ENCODE measurements around the gene TAS1R1.

TAS1R1 gene

GRCh38 chr1:6612641-6613360 is 57.7 kb downstream of the TAS1R1 start:
- ATAC-seq (ENCODE audit: low read depth) (peak; percentile 35), DNase-seq (ENCODE audit: low spot score in 2 of 2) (peak in 1 of 2 donors; percentile 24)
- Mint-ChIP-seq H3K36me3 (no peaks in the 10 kb centered on the region), H3K4me1 (peaks cover 10% of the 10 kb centered on the region), H3K9me3 (no peaks in the 10 kb centered on the region), H3K4me3 (peak overlapping the region; percentile 90), H3K27ac (peak overlapping the region; percentile 81), H3K27me3 (no peaks in the 10 kb centered on the region)

- Mint-ChIP-seq H3K4me3 (peak within 1 kb of the TSS; percentile 90), H3K36me3 (no peaks in the 10 kb centered on the region), H3K27me3 (no peaks in the 10 kb centered on the region), H3K27ac (peak within 1 kb of the TSS; percentile 81), H3K9me3 (no peaks in the 10 kb centered on the region), H3K4me1 (peaks cover 10% of the 10 kb centered on the region)
- ATAC-seq (ENCODE audit: low read depth): peak; percentile 92
- peak; percentile 97 to 100 for DNase-seq (ENCODE audit: low spot score in 2 of 2)
Observed at GRCh38 chr1:6613361-6614018, 58.4 kb downstream of the TAS1R1 start, which contains the start of gene PHF13. Gene PHF13 (plus strand): TSS chr1:6613731. CDS start chr1:6614067, 336 bp downstream.

GRCh38 chr1:6614019-6614928 is 59.2 kb downstream of the TAS1R1 start:
- Mint-ChIP-seq H3K4me3 (peak overlapping the region; percentile 90), H3K27ac (no peak overlapping the region), H3K36me3 (no peaks in the 10 kb centered on the region), H3K27me3 (no peaks in the 10 kb centered on the region), H3K4me1 (peaks cover 10% of the 10 kb centered on the region), H3K9me3 (no peaks in the 10 kb centered on the region)
- peak; percentile 26 to 44 for DNase-seq (ENCODE audit: low spot score in 2 of 2)
- ATAC-seq (ENCODE audit: low read depth): no peak

GRCh38 chr1:6614929-6615785 is 60.0 kb downstream of the TAS1R1 start:
- Mint-ChIP-seq H3K36me3 (peaks cover 2% of the 10 kb centered on the region), H3K4me1 (peaks cover 10% of the 10 kb centered on the region), H3K4me3 (peak overlapping the region; percentile 70), H3K27me3 (no peaks in the 10 kb centered on the region), H3K9me3 (no peaks in the 10 kb centered on the region), H3K27ac (no peak overlapping the region)
- no peak for ATAC-seq (ENCODE audit: low read depth)
- DNase-seq (ENCODE audit: low spot score in 2 of 2): peak in 1 of 2 donors; percentile 35

- DNase-seq (ENCODE audit: low spot score in 2 of 2) (no peak), ATAC-seq (ENCODE audit: low read depth) (no peak)
- H3K36me3 Mint-ChIP-seq: peaks cover 5% of the 10 kb centered on the region
- H3K4me3 Mint-ChIP-seq: no peak overlapping the region
- H3K9me3 Mint-ChIP-seq: no peaks in the 10 kb centered on the region
- H3K4me1 Mint-ChIP-seq: peaks cover 9% of the 10 kb centered on the region
- H3K27ac Mint-ChIP-seq: no peak overlapping the region
- H3K27me3 Mint-ChIP-seq: no peaks in the 10 kb centered on the region
Observed at GRCh38 chr1:6619045-6619444, 63.9 kb downstream of the TAS1R1 start.

GRCh38 chr1:6621429-6622391 is 66.6 kb downstream of the TAS1R1 start:
- Mint-ChIP-seq H3K27ac (no peak overlapping the region), H3K9me3 (no peaks in the 10 kb centered on the region), H3K4me1 (peaks cover 10% of the 10 kb centered on the region), H3K4me3 (no peak overlapping the region), H3K36me3 (peaks cover 5% of the 10 kb centered on the region), H3K27me3 (no peaks in the 10 kb centered on the region)
- ATAC-seq (ENCODE audit: low read depth) (no peak), DNase-seq (ENCODE audit: low spot score in 2 of 2) (no peak)

GRCh38 chr1:6622396-6623152 is 67.5 kb downstream of the TAS1R1 start:
- Mint-ChIP-seq H3K9me3 (no peaks in the 10 kb centered on the region), H3K4me3 (no peak overlapping the region), H3K27ac (no peak overlapping the region), H3K4me1 (peaks cover 18% of the 10 kb centered on the region), H3K27me3 (no peaks in the 10 kb centered on the region), H3K36me3 (peaks cover 6% of the 10 kb centered on the region)
- DNase-seq (ENCODE audit: low spot score in 2 of 2) (no peak), ATAC-seq (ENCODE audit: low read depth) (no peak)

GRCh38 chr1:6623269-6623965 is 68.3 kb downstream of the TAS1R1 start:
- H3K36me3 Mint-ChIP-seq: peaks cover 7% of the 10 kb centered on the region

GRCh38 chr1:6624710-6625583 is 69.8 kb downstream of the TAS1R1 start, which contains the start of gene THAP3:
Gene THAP3 (plus strand): TSS chr1:6624868. CDS start chr1:6625219, 351 bp downstream.
- ATAC-seq (ENCODE audit: low read depth) (peak; percentile 92), DNase-seq (ENCODE audit: low spot score in 2 of 2) (peak; percentile 84 to 90)
- H3K9me3 Mint-ChIP-seq: no peaks in the 10 kb centered on the region
- H3K4me3 Mint-ChIP-seq: peak within 1 kb of the TSS; percentile 93
- H3K4me1 Mint-ChIP-seq: peaks cover 25% of the 10 kb centered on the region
- H3K27me3 Mint-ChIP-seq: no peaks in the 10 kb centered on the region
- peaks cover 11% of the 10 kb centered on the region for H3K36me3 Mint-ChIP-seq
- peak within 1 kb of the TSS; percentile 90 for H3K27ac Mint-ChIP-seq

More at GRCh38 chr1:6623269-6623965, 68.3 kb downstream of the TAS1R1 start:
- Mint-ChIP-seq H3K27me3 (no peaks in the 10 kb centered on the region), H3K27ac (no peak overlapping the region), H3K4me1 (peaks cover 22% of the 10 kb centered on the region), H3K4me3 (no peak overlapping the region), H3K9me3 (no peaks in the 10 kb centered on the region)
- DNase-seq (ENCODE audit: low spot score in 2 of 2) (no peak), ATAC-seq (ENCODE audit: low read depth) (no peak)

- no peaks in the 10 kb centered on the region for H3K9me3 Mint-ChIP-seq
- H3K4me1 Mint-ChIP-seq: peaks cover 25% of the 10 kb centered on the region
- H3K27ac Mint-ChIP-seq: peak overlapping the region; percentile 90
- no peaks in the 10 kb centered on the region for H3K27me3 Mint-ChIP-seq
- peaks cover 7% of the 10 kb centered on the region for H3K36me3 Mint-ChIP-seq
- ATAC-seq (ENCODE audit: low read depth) (peak; percentile 22), DNase-seq (ENCODE audit: low spot score in 2 of 2) (no peak)
- peak overlapping the region; percentile 93 for H3K4me3 Mint-ChIP-seq
Observed at GRCh38 chr1:6625584-6626149, 70.6 kb downstream of the TAS1R1 start.
